ENCODE results near the gene HOMER3. TPM values are rescaled to one million over a fixed set of nuclear protein-coding genes. Genes with fewer than 3 reads are reported as not detected.

Gene HOMER3
- total RNA-seq, 1 donor from 2014 or later: 28.2 TPM

DNA sequence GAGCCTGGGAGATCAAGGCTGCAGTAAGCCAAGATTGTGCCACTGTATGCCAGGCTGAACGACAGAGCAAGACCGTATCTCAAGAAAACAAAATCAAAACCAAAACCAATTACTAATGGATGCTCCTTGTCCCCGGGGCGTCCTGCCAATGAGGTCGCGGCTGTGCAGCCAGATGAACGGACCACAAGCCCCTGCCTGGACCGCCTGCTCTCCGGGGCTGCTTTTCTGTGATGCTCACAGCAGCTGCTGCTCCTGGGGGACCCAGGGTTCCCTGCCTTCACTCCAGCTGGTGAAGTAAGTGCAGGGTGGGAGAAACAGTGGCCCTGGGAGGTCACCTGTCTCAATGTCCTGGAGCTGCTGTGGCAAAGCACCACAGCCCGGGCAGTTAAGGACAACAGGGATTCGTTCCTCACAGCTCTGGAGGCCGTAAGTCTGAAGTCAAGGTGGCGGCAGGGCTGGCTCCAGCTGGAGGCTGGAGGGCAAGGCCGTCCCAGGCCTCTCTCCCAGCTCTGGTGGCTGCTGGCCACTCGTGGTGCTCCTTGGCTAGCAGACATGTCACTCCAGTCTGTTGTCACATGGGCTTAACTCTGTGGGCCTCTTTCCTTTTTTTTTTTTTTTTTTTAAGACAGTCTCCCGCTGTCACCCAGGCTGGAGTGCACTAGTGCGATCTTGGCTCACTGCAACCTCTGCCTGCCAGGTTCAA lies 31.9 kb downstream of the HOMER3 start:
- H2AFZ ChIP-seq (replicated peaks): no peak overlapping the region
- no peaks in the 10 kb centered on the region for H3K9me3 Mint-ChIP-seq
- no peaks in the 10 kb centered on the region for H3K4me1 ChIP-seq
- TF ChIP-seq EZH2phosphoT487 (IDR thresholded peaks at IDR 0.05) (no peak), EZH2 (IDR thresholded peaks at IDR 0.05) (no peak)
- TF ChIP-seq, protein P1, sequence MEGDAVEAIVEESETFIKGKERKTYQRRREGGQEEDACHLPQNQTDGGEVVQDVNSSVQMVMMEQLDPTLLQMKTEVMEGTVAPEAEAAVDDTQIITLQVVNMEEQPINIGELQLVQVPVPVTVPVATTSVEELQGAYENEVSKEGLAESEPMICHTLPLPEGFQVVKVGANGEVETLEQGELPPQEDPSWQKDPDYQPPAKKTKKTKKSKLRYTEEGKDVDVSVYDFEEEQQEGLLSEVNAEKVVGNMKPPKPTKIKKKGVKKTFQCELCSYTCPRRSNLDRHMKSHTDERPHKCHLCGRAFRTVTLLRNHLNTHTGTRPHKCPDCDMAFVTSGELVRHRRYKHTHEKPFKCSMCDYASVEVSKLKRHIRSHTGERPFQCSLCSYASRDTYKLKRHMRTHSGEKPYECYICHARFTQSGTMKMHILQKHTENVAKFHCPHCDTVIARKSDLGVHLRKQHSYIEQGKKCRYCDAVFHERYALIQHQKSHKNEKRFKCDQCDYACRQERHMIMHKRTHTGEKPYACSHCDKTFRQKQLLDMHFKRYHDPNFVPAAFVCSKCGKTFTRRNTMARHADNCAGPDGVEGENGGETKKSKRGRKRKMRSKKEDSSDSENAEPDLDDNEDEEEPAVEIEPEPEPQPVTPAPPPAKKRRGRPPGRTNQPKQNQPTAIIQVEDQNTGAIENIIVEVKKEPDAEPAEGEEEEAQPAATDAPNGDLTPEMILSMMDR (IDR thresholded peaks at IDR 0.05): no peak
- H3K79me2 ChIP-seq (ENCODE audit: low read depth): no peaks in the 10 kb centered on the region
- peaks cover 15% of the 10 kb centered on the region for H3K36me3 Mint-ChIP-seq
- H4K20me1 ChIP-seq (ENCODE audit: low read depth): peaks cover 10% of the 10 kb centered on the region
- H3K27ac ChIP-seq: no peak overlapping the region
- H3K9ac ChIP-seq: no peak overlapping the region
- H3K4me3 ChIP-seq: no peak overlapping the region
- no peaks in the 10 kb centered on the region for H3K27me3 ChIP-seq
- no peaks in the 10 kb centered on the region for H3K4me1 Mint-ChIP-seq
- H3F3A ChIP-seq (ENCODE audit: low read depth): no peaks in the 10 kb centered on the region
- H3K27ac Mint-ChIP-seq: no peak overlapping the region
- DNase-seq (ENCODE audit: low spot score): no peak
- no peak overlapping the region for H3K4me2 ChIP-seq
- H3K4me3 Mint-ChIP-seq: no peak overlapping the region
- peaks cover 2% of the 10 kb centered on the region for H3K27me3 Mint-ChIP-seq (ENCODE audit: insufficient read depth, low read depth)
- H3K9me3 ChIP-seq (ENCODE audit: low read depth): no peaks in the 10 kb centered on the region
- H3K36me3 ChIP-seq: no peaks in the 10 kb centered on the region

DNA sequence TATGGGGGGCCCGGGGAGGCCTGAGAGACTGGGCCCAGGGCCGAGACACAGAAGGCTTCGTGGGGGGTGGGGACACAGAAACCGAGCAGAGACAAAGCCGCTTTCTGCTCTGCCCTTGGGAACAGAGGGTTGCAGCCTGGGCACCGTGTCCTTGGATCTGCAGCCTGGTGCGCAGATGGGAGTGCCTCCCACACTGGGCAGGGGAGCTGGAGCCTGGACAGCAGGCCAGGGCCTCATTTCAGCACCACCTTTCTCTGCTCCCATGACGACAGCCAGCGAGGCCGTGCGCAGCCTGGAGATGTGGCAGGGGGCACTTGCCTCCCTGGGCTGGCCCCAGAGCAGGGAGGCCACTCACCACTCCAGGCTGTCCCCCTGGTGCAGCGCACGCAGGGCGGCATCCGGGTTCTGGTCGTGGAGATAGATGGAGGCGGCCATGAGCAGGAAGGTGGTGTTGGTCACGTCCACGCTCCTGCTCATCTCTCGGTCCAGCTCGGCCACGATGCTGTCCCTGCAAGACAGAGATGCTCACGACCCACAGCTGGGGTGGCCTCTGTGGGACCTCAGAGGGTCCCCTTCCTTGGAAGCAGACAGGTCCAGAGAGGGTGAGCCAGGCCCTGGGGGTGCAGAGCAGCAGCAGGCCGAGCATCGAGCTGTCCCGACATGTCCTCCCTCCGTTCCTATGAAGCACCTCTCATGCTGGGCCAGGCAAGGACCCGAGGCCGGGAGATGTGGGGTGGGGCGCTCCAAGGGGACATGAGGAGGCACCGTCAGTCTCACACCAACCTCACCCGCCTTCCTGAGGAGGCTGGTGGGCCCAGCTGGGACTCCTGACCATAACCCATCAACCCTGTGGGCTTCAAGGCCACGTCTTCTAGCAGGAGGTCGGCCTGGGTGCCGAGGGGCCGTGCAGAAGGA lies 34.2 kb downstream of the HOMER3 start:
- TF ChIP-seq EZH2 (IDR thresholded peaks at IDR 0.05) (no peak), EZH2phosphoT487 (IDR thresholded peaks at IDR 0.05) (no peak)
- TF ChIP-seq, protein P1 (IDR thresholded peaks at IDR 0.05): no peak
- Histone ChIP-seq H2AFZ (replicated peaks) (no peak overlapping the region), H3F3A (ENCODE audit: low read depth) (no peaks in the 10 kb centered on the region), H3K9ac (no peak overlapping the region), H3K4me3 (no peak overlapping the region), H3K9me3 (ENCODE audit: low read depth) (no peaks in the 10 kb centered on the region), H3K36me3 (no peaks in the 10 kb centered on the region), H3K27ac (no peak overlapping the region), H3K4me2 (no peak overlapping the region), H3K27me3 (no peaks in the 10 kb centered on the region), H3K4me1 (no peaks in the 10 kb centered on the region), H3K79me2 (ENCODE audit: low read depth) (no peaks in the 10 kb centered on the region), H4K20me1 (ENCODE audit: low read depth) (peaks cover 3% of the 10 kb centered on the region)
- Mint-ChIP-seq H3K9me3 (no peaks in the 10 kb centered on the region), H3K27me3 (ENCODE audit: insufficient read depth, low read depth) (no peaks in the 10 kb centered on the region), H3K4me1 (no peaks in the 10 kb centered on the region), H3K27ac (no peak overlapping the region), H3K36me3 (peaks cover 7% of the 10 kb centered on the region), H3K4me3 (no peak overlapping the region)
- no peak for DNase-seq (ENCODE audit: low spot score)

DNA sequence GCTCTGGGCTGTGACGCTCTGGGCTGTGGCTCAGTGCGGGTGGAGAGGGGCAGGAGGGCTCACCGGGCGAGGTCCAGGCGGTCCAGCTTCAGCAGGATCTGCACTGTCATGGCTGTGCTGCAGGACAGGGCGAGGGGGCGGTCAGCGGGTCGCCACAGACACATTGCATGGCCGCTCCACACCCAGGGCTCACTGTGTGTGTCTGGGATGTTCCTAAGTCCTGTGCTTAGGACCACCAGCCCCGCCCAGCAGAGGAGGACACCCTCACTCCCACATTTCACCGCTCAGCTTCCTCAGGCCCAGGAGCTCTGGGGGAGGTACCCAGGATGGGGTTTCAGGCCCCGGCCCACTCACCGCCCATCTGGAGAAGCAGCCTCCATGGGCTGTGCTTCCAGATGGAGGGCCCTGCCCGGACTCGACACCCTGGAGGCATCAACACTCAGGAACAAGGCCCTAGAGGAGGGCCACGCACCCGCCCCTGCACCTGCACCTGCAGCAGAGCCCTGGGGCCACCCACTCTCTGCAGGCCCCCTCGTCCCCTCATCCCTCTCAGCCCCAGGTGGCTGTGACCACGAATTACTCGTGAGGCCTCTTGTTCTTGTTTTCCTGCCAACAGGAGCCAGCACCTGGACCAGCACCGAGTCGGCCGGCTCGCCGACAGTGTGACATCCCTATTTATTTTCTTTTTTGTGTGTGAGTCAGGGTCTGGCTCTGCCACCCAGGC lies 35.3 kb downstream of the HOMER3 start:
- no peaks in the 10 kb centered on the region for H3K4me1 Mint-ChIP-seq
- H3K27me3 ChIP-seq: no peaks in the 10 kb centered on the region
- H3K36me3 Mint-ChIP-seq: peaks cover 10% of the 10 kb centered on the region
- H3K4me2 ChIP-seq: no peak overlapping the region
- no peaks in the 10 kb centered on the region for H3F3A ChIP-seq (ENCODE audit: low read depth)
- no peaks in the 10 kb centered on the region for H3K36me3 ChIP-seq
- peak overlapping the region; percentile 47 for H3K4me3 Mint-ChIP-seq
- TF ChIP-seq, protein P1 (IDR thresholded peaks at IDR 0.05): no peak
- TF ChIP-seq EZH2 (IDR thresholded peaks at IDR 0.05): no peak
- TF ChIP-seq EZH2phosphoT487 (IDR thresholded peaks at IDR 0.05): no peak
- no peak overlapping the region for H3K4me3 ChIP-seq
- H3K27ac Mint-ChIP-seq: no peak overlapping the region
- no peak overlapping the region for H3K9ac ChIP-seq
- no peaks in the 10 kb centered on the region for H3K9me3 ChIP-seq (ENCODE audit: low read depth)
- H3K27ac ChIP-seq: no peak overlapping the region
- H3K9me3 Mint-ChIP-seq: no peaks in the 10 kb centered on the region
- H3K79me2 ChIP-seq (ENCODE audit: low read depth): no peaks in the 10 kb centered on the region
- DNase-seq (ENCODE audit: low spot score): no peak
- H4K20me1 ChIP-seq (ENCODE audit: low read depth): peaks cover 3% of the 10 kb centered on the region
- peaks cover 3% of the 10 kb centered on the region for H3K27me3 Mint-ChIP-seq (ENCODE audit: insufficient read depth, low read depth)
- no peak overlapping the region for H2AFZ ChIP-seq (replicated peaks)
- no peaks in the 10 kb centered on the region for H3K4me1 ChIP-seq
